ENCODE results near the gene VCL. TPM values are rescaled to one million over a fixed set of nuclear protein-coding genes. Genes with fewer than 3 reads are reported as not detected.
"Not testable (repeated sequence)": the region's sequence is repeated elsewhere in the genome, so short reads cannot be mapped to it uniquely, and the experiment has no call there.

VCL gene
- total RNA-seq, 1 donor from 2014 or later: 107 TPM

GRCh38 chr10:74011017-74011416, 13.1 kb downstream of the VCL start:
- Mint-ChIP-seq H3K9me3 (ENCODE audit: low read depth) (no peaks in the 10 kb centered on the region), H3K4me1 (ENCODE audit: low read depth) (peaks cover 17% of the 10 kb centered on the region), H3K4me3 (ENCODE audit: low read depth) (no peak overlapping the region), H3K27ac (no peak overlapping the region), H3K36me3 (ENCODE audit: insufficient read depth) (peaks cover 8% of the 10 kb centered on the region), H3K27me3 (no peaks in the 10 kb centered on the region)
- no peak for DNase-seq (ENCODE audit: low spot score, unreplicated experiment)
- no peak for TF ChIP-seq CTCF (IDR thresholded peaks at IDR 0.05; ENCODE audit: unreplicated experiment)

- H3K27me3 Mint-ChIP-seq: no peaks in the 10 kb centered on the region
- no peak overlapping the region for H3K4me3 Mint-ChIP-seq (ENCODE audit: low read depth)
Observed at GRCh38 chr10:74011770-74012169, 13.9 kb downstream of the VCL start.

GRCh38 chr10:74012480-74012879, 14.6 kb downstream of the VCL start:
- no peak for DNase-seq (ENCODE audit: low spot score, unreplicated experiment)
- Mint-ChIP-seq H3K4me1 (ENCODE audit: low read depth) (peaks cover 16% of the 10 kb centered on the region), H3K4me3 (ENCODE audit: low read depth) (no peak overlapping the region), H3K36me3 (ENCODE audit: insufficient read depth) (peaks cover 11% of the 10 kb centered on the region), H3K27ac (no peak overlapping the region), H3K9me3 (ENCODE audit: low read depth) (no peaks in the 10 kb centered on the region), H3K27me3 (no peaks in the 10 kb centered on the region)
- no peak for TF ChIP-seq CTCF (IDR thresholded peaks at IDR 0.05; ENCODE audit: unreplicated experiment)

More at GRCh38 chr10:74011770-74012169, 13.9 kb downstream of the VCL start:
- Mint-ChIP-seq H3K36me3 (ENCODE audit: insufficient read depth) (peaks cover 9% of the 10 kb centered on the region), H3K27ac (no peak overlapping the region), H3K9me3 (ENCODE audit: low read depth) (no peaks in the 10 kb centered on the region), H3K4me1 (ENCODE audit: low read depth) (peaks cover 16% of the 10 kb centered on the region)
- no peak for DNase-seq (ENCODE audit: low spot score, unreplicated experiment)
- TF ChIP-seq CTCF (IDR thresholded peaks at IDR 0.05; ENCODE audit: unreplicated experiment): no peak

GRCh38 chr10:74013004-74013403, 15.1 kb downstream of the VCL start:
- Mint-ChIP-seq H3K4me3 (ENCODE audit: low read depth) (no peak overlapping the region), H3K36me3 (ENCODE audit: insufficient read depth) (peaks cover 11% of the 10 kb centered on the region), H3K27me3 (no peaks in the 10 kb centered on the region), H3K4me1 (ENCODE audit: low read depth) (peaks cover 16% of the 10 kb centered on the region), H3K9me3 (ENCODE audit: low read depth) (no peaks in the 10 kb centered on the region), H3K27ac (no peak overlapping the region)
- no peak for TF ChIP-seq CTCF (IDR thresholded peaks at IDR 0.05; ENCODE audit: unreplicated experiment)
- no peak for DNase-seq (ENCODE audit: low spot score, unreplicated experiment)

GRCh38 chr10:74014574-74014973, 16.7 kb downstream of the VCL start:
- not testable (repeated sequence) for H3K9me3 Mint-ChIP-seq (ENCODE audit: low read depth); H3K4me3 Mint-ChIP-seq (ENCODE audit: low read depth); H3K27ac Mint-ChIP-seq; DNase-seq (ENCODE audit: low spot score, unreplicated experiment); H3K27me3 Mint-ChIP-seq
- H3K36me3 Mint-ChIP-seq (ENCODE audit: insufficient read depth): peaks cover 11% of the 10 kb centered on the region
- peaks cover 13% of the 10 kb centered on the region for H3K4me1 Mint-ChIP-seq (ENCODE audit: low read depth)

- Mint-ChIP-seq H3K9me3 (ENCODE audit: low read depth) (no peaks in the 10 kb centered on the region), H3K36me3 (ENCODE audit: insufficient read depth) (peaks cover 10% of the 10 kb centered on the region), H3K27me3 (no peaks in the 10 kb centered on the region), H3K4me3 (ENCODE audit: low read depth) (no peak overlapping the region), H3K27ac (no peak overlapping the region), H3K4me1 (ENCODE audit: low read depth) (peaks cover 11% of the 10 kb centered on the region)
- TF ChIP-seq CTCF (IDR thresholded peaks at IDR 0.05; ENCODE audit: unreplicated experiment): no peak
- DNase-seq (ENCODE audit: low spot score, unreplicated experiment): no peak
Observed at GRCh38 chr10:74018241-74018640, 20.3 kb downstream of the VCL start.
